GM12878 (cell line): Measurements from ENCODE around the gene UIMC1. TPM values are rescaled to one million over a fixed set of nuclear protein-coding genes. Genes with fewer than 3 reads are reported as not detected.

Experiments used
- ATAC-seq: fragments of 200-7000 bp; cut with Tn5 transposase; 3 replicates; pipeline ENCODE4 v1.9.1; 2020; ENCODE audit warnings: mild to moderate bottlenecking, moderate library complexity
- BruUV-seq: library from RNA; stranded (reverse); fragments of 400-500 nt; replicated peaks from 2 replicates; lab custom pipeline; 2021; lab: Mats Ljungman, UMichigan
- CTCF ChIA-PET: fragments of 300-600 bp; sonication (Branson Sonifier 250); formaldehyde crosslinking; extraction: SDS; loops from one replicate; lab custom pipeline; 2021; ENCODE audit warnings: inconsistent platforms; lab: Yijun Ruan, JAX
- POLR2A ChIA-PET: fragments of 350-600 bp; formaldehyde crosslinking; extraction: SDS; loops from one replicate; lab custom pipeline; 2021; ENCODE audit warnings: inconsistent platforms; lab: Charles Lee
- RAD21 ChIA-PET: fragments of 300-600 bp; sonication (Branson Sonifier 250); formaldehyde crosslinking; loops from one replicate; lab custom pipeline; 2023; ENCODE audit warnings: antibody characterized with exemption; ENCODE audit not compliant: unreplicated experiment; lab: Charles Lee
- SMC1A ChIA-PET: fragments of 300-600 bp; sonication (Branson Sonifier 250); formaldehyde crosslinking; loops from one replicate; lab custom pipeline; 2023; ENCODE audit not compliant: unreplicated experiment, uncharacterized antibody; lab: Charles Lee
- DNase-seq: peaks from one replicate; pipeline ENCODE4 v3.0.0-alpha.2; 2011; ENCODE audit warnings: low read depth, low spot score
- FAIRE-seq: peaks from 3 replicates; lab custom pipeline; 2011; peaks lifted over from hg19 to GRCh38; lab: Jason Lieb, UNC
- H2AFZ ChIP-seq: 2 replicates; pipeline ENCODE4 v1.6.0; 2011; ENCODE audit warnings: low read depth, low read length, control low read depth; ENCODE audit not compliant: control insufficient read depth
- H3K27ac ChIP-seq: 2 replicates; pipeline ENCODE4 v1.5.1; 2011; ENCODE audit warnings: control low read depth; ENCODE audit not compliant: control insufficient read depth, insufficient read depth
- H3K27me3 ChIP-seq, 2 experiments: replicated peaks in 1 of 2; 2 replicates each; pipeline versions ENCODE4 v1.6.0 to v1.6.1; 2011; ENCODE audit warnings: low read length in 1 of 2; ENCODE audit not compliant: control insufficient read depth in 2 of 2, insufficient read depth in 2 of 2
- H3K36me3 ChIP-seq, 2 experiments: 2 replicates each; pipeline ENCODE4 v1.5.1; 2011; ENCODE audit warnings: low read length in 1 of 2; ENCODE audit not compliant: control insufficient read depth in 2 of 2, insufficient read depth in 2 of 2
- H3K4me1 ChIP-seq: 2 replicates; pipeline ENCODE4 v1.6.1; 2011; ENCODE audit warnings: mild to moderate bottlenecking, low read length, moderate library complexity, mixed read lengths; ENCODE audit not compliant: control insufficient read depth, insufficient read depth
- H3K4me2 ChIP-seq: 2 replicates; pipeline ENCODE4 v1.6.0; 2011; ENCODE audit warnings: control low read depth; ENCODE audit not compliant: control insufficient read depth, insufficient read depth
- H3K4me3 ChIP-seq: fragments of 200-600 bp; sonication (generic); 2 replicates; pipeline ENCODE4 v1.5.1; 2016
- H3K79me2 ChIP-seq: 2 replicates; pipeline ENCODE4 v1.6.0; 2011; ENCODE audit warnings: low read length; ENCODE audit not compliant: control insufficient read depth, insufficient read depth
- H3K9ac ChIP-seq: 2 replicates; pipeline ENCODE4 v1.8.0; 2011; ENCODE audit warnings: low read length, control low read depth, mixed read lengths; ENCODE audit not compliant: control insufficient read depth, insufficient read depth
- H3K9me3 ChIP-seq: replicated peaks from 3 replicates; pipeline ENCODE4 v1.5.1; 2011; ENCODE audit warnings: mild to moderate bottlenecking, low read length; ENCODE audit not compliant: control insufficient read depth, insufficient read depth
- H4K20me1 ChIP-seq: 2 replicates; pipeline ENCODE4 v1.6.0; 2011; ENCODE audit not compliant: control insufficient read depth, insufficient read depth
- E2F8 ChIP-seq: fragments of 450-650 bp; IDR thresholded peaks from 2 replicates; pipeline ENCODE4 v1.6.1; 2018; ENCODE audit warnings: mild to moderate bottlenecking, low read depth, moderate library complexity; ENCODE audit not compliant: partially characterized antibody
- GABPA ChIP-seq: IDR thresholded peaks from 2 replicates; pipeline ENCODE4 v1.6.1; 2014; ENCODE audit warnings: antibody characterized with exemption, low read depth, mild to moderate bottlenecking, inconsistent platforms
- HCFC1 ChIP-seq: fragments of 150-350 bp; IDR thresholded peaks from 2 replicates; pipeline ENCODE4 v1.6.1; 2014; ENCODE audit warnings: low read length
- HDAC2 ChIP-seq: fragments of 200-600 bp; sonication (generic); IDR thresholded peaks from 2 replicates; pipeline ENCODE4 v1.6.1; 2017
- HDGF ChIP-seq: fragments of 450-650 bp; IDR thresholded peaks from 2 replicates; pipeline ENCODE4 v1.6.1; 2016; ENCODE audit warnings: antibody characterized with exemption
- MTA2 ChIP-seq: fragments of 450-650 bp; IDR thresholded peaks from 2 replicates; pipeline ENCODE4 v1.6.1; 2016; ENCODE audit warnings: low read depth, mild to moderate bottlenecking, moderate library complexity
- MYC ChIP-seq: IDR thresholded peaks from 2 replicates; pipeline ENCODE4 v1.6.1; 2011; ENCODE audit warnings: mild to moderate bottlenecking, low read length, moderate library complexity, inconsistent platforms; ENCODE audit not compliant: insufficient read depth, insufficient replicate concordance, insufficient read length, severe bottlenecking
- NFYA ChIP-seq: IDR thresholded peaks from 2 replicates; pipeline ENCODE4 v1.6.1; 2011; ENCODE audit warnings: low read depth, mild to moderate bottlenecking, low read length, improper control_type of control experiment, borderline replicate concordance
- NR2C2 ChIP-seq: IDR thresholded peaks from 2 replicates; pipeline ENCODE4 v1.6.1; 2011; ENCODE audit warnings: borderline replicate concordance, low read depth; ENCODE audit not compliant: control insufficient read depth, insufficient read length
- SP1 ChIP-seq: IDR thresholded peaks from one replicate; pipeline ENCODE4 v1.6.1; 2011; ENCODE audit warnings: low read depth, low read length
- YY1 ChIP-seq: IDR thresholded peaks from 2 replicates; pipeline ENCODE4 v1.6.1; 2011; ENCODE audit warnings: low read depth, mild to moderate bottlenecking, low read length
- WGBS: methylation state at CpG from one replicate; pipeline ENCODE4 v1.1.6; 2016; ENCODE audit warnings: low lambda C conversion rate; ENCODE audit not compliant: insufficient replicate concordance, insufficient coverage; ENCODE audit errors: missing lambda C conversion rate; 5-methylcytosine and 5-hydroxymethylcytosine counted together
- in situ Hi-C: fragments of 300-500 bp; cut with MboI; formaldehyde crosslinking; loops from 9 replicates; pipeline ENCODE4 v1.14.3; 2018; ENCODE audit warnings: mixed read lengths
- intact Hi-C: fragments of 100-400 bp; cut with micrococcal nuclease; formaldehyde crosslinking; loops from one replicate; pipeline ENCODE4 v1.14.2; 2022; ENCODE audit not compliant: unreplicated experiment
- polyA plus RNA-seq, 11 experiments: library from polyadenylated mRNA; depleted of rRNA in 4 of 11; unstranded in 6 of 11; stranded (reverse) in 5 of 11; fragments of >200 nt; fragmentation: Nextera tagmentation in 4 of 11; fragmentation: Illumina TruSeq in 1 of 11; extraction: Ambion mirVana in 4 of 11; extraction: Trizol in 1 of 11; gene quantifications; 1 replicate in 1 of 11; 2 replicates in 10 of 11; pipeline versions ENCODE4 v1.2.1 to v1.2.3, GENCODE V29; 2011 to 2016; ENCODE audit warnings: inconsistent platforms in 2 of 11, missing spikeins in 2 of 11, low read depth in 1 of 11
- total RNA-seq, 4 experiments: library from RNA; depleted of rRNA in 3 of 4; stranded (reverse); fragments of >200 nt in 3 of 4; fragmentation: Illumina TruSeq in 1 of 4; extraction: Trizol in 1 of 4; gene quantifications; 2 replicates each; pipeline versions ENCODE4 v1.2.1 to v1.2.3, GENCODE V29; 2013 to 2021
- TF ChIP-seq, protein P1 (sequence below): fragments of 150-350 bp; IDR thresholded peaks from 2 replicates; pipeline ENCODE4 v1.6.1; 2016; ENCODE audit warnings: low read depth, low read length
- TF ChIP-seq, protein P2 (sequence below): fragments of 450-650 bp; IDR thresholded peaks from 2 replicates; pipeline ENCODE4 v1.6.1; 2017; ENCODE audit warnings: mild to moderate bottlenecking, low read depth, inconsistent platforms; ENCODE audit not compliant: poor library complexity, severe bottlenecking

The UIMC1 gene
- total and polyA plus RNA-seq, 10 of the 15 experiments (the other 5 are each of a cell fraction or from before 2014, with no cell fraction given) = 16.2 to 51.4 (median 32.7) TPM

DNA sequence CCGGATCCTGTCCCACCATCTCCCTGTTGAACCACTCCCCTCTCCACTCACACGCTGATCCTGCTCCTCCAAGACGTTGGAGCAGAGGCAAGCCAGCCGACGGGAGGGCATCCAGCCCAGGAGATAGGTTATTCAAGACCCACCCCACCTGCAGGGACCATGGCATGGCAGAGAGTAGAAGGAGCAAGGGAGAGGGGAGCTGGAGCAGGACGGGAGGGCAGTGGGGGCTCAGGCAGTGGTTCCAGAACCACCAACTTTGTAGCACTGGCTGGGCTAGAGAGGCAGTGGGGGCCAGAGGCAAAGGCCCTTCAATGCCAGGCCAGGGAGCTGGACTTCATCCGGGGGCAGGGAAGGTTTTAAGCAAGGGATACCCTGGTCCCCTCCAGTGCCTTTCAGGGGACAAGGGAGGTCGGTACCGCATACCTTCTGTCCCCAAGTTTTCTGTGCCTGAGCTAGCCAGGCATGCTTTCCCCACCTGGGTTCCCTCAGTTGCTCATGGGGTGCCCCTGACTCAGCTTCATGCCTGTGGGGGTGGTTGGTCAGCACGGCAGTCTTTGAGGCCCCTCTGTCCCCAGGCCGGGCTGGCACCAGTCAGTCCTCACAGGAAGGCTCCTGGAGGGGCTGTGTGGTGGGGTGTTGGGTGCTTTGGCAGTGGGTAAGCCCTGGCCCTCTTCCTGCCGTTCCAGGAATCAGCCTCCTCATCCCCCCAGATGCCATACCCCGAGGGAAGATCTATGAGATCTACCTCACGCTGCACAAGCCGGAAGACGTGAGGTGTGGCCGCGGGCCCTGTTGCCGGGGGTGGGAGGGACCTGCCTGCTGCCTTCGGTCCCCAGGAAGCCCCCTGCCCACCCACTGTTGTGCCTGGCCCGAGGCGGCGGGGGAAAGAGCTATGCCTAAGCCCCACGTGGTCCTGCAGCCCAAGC lies 129.8 kb downstream of the UIMC1 start:
- Histone ChIP-seq H3K79me2 (no peaks in the 10 kb centered on the region), H4K20me1 (no peaks in the 10 kb centered on the region), H3K4me2 (no peak overlapping the region), H3K4me1 (no peaks in the 10 kb centered on the region), H2AFZ (no peak overlapping the region), H3K9me3 (no peaks in the 10 kb centered on the region; the same call in 2 of the 3 replicates), H3K36me3 (no peaks in the 10 kb centered on the region), H3K4me3 (no peak overlapping the region), H3K27ac (no peak overlapping the region), H3K9ac (no peak overlapping the region), H3K27me3 (no peaks in the 10 kb centered on the region; a peak in 1 of 4 replicates)
- ChIA-PET POLR2A (no interaction called here), RAD21 (no interaction called here), CTCF (no interaction called here), SMC1A (no interaction called here)
- no peak for FAIRE-seq
- no peak for TF ChIP-seq YY1
- no peak for TF ChIP-seq SP1
- no peak for TF ChIP-seq GABPA
- TF ChIP-seq, protein P1, sequence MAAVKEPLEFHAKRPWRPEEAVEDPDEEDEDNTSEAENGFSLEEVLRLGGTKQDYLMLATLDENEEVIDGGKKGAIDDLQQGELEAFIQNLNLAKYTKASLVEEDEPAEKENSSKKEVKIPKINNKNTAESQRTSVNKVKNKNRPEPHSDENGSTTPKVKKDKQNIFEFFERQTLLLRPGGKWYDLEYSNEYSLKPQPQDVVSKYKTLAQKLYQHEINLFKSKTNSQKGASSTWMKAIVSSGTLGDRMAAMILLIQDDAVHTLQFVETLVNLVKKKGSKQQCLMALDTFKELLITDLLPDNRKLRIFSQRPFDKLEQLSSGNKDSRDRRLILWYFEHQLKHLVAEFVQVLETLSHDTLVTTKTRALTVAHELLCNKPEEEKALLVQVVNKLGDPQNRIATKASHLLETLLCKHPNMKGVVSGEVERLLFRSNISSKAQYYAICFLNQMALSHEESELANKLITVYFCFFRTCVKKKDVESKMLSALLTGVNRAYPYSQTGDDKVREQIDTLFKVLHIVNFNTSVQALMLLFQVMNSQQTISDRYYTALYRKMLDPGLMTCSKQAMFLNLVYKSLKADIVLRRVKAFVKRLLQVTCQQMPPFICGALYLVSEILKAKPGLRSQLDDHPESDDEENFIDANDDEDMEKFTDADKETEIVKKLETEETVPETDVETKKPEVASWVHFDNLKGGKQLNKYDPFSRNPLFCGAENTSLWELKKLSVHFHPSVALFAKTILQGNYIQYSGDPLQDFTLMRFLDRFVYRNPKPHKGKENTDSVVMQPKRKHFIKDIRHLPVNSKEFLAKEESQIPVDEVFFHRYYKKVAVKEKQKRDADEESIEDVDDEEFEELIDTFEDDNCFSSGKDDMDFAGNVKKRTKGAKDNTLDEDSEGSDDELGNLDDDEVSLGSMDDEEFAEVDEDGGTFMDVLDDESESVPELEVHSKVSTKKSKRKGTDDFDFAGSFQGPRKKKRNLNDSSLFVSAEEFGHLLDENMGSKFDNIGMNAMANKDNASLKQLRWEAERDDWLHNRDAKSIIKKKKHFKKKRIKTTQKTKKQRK = no peak
- no peak for TF ChIP-seq MYC
- no peak for TF ChIP-seq HCFC1
- no peak for TF ChIP-seq MTA2
- no peak for TF ChIP-seq HDGF
- no peak for TF ChIP-seq NR2C2
- TF ChIP-seq, protein P2, sequence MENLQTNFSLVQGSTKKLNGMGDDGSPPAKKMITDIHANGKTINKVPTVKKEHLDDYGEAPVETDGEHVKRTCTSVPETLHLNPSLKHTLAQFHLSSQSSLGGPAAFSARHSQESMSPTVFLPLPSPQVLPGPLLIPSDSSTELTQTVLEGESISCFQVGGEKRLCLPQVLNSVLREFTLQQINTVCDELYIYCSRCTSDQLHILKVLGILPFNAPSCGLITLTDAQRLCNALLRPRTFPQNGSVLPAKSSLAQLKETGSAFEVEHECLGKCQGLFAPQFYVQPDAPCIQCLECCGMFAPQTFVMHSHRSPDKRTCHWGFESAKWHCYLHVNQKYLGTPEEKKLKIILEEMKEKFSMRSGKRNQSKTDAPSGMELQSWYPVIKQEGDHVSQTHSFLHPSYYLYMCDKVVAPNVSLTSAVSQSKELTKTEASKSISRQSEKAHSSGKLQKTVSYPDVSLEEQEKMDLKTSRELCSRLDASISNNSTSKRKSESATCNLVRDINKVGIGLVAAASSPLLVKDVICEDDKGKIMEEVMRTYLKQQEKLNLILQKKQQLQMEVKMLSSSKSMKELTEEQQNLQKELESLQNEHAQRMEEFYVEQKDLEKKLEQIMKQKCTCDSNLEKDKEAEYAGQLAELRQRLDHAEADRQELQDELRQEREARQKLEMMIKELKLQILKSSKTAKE = no peak
- no peak for TF ChIP-seq NFYA
- no peak for TF ChIP-seq HDAC2
- no peak for TF ChIP-seq E2F8
- WGBS = 38% methylated on average over 24 of the region's 24 CpGs
- BruUV-seq = no TSS peak
- in situ Hi-C loops (no loop called here), intact Hi-C loops (no loop called here)
- ATAC-seq = no peak
- no peak for DNase-seq
